ENCODE results near the gene GBP4.
A peak's percentile ranks its signal among the peaks of the same experiment; 100 is the strongest.
"Not testable (repeated sequence)": the region's sequence is repeated elsewhere in the genome, so short reads cannot be mapped to it uniquely, and the experiment has no call there.

The GBP4 gene

DNA sequence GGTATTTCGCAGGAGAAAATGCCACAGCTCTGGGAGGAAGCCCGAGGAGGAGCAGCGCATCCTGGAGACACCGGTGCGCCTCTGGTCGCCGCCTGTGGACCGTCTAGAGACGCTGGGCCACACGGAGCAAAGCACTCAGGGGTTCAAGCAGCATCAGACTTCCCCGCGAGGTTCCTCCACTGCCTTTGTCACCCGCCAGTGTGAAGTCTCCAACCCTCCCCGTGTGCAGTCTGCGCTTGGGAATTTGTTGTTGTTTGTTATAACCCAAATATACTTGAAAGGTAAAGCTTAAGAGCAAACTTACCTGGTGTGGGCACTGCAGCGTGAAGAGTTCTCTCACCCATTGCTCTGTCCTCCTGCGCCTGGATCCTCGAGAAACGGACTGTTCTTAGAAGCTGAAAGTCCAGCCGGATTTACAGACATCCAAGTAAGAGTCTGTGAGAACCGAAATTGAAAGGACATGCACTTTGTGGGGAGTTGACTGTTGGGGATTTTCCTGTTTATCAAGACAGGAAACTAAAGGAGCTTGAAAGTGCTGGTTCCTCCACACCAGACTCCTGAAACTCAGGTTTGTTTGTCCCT, at the start of gene GBP4:
TSS of gene GBP4 (minus strand) at position 452 of the 582 bp plus-strand sequence. CDS start at position 344, 108 bp downstream.
- peak; percentile 1 for DNase-seq

DNA sequence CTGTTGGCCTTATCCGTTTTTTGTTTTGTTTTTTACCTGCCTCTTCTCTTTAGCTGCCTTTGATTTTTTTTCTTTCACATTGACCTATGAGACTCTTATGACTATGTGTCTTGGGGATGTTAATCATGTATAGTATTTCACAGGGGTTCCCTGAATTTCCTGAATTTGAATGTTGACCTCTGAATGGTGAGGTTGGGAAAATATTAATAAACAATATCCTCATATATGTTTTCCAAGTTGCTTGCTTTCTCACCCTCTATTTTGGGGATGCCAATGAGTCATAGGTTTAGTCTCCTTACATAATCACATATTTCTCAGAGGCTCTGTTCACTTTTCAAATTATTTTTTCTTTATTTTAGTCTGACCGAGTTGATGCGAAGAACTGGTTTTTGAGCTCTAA, 44.3 kb upstream of the GBP4 start:
- no peak for DNase-seq

DNA sequence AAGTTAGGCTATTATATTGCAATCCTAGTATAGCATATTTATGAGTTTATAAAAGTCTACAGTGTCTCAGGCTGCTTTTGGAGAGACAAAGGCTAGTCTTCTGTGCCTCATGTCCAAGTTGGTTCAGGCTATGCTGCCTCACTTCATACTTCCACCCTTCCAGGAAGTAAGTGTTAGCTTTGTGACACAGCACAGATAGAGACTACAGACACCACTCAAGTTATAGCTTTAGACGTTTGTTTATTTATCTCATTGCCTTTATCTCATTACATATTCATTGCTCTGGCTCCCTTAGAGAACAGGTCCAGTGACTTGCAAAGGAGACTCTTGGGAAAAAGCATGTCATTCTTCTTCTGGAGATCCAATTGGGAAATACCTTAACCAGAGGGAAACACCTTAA, 22.6 kb upstream of the GBP4 start:
- DNase-seq = no peak

DNA sequence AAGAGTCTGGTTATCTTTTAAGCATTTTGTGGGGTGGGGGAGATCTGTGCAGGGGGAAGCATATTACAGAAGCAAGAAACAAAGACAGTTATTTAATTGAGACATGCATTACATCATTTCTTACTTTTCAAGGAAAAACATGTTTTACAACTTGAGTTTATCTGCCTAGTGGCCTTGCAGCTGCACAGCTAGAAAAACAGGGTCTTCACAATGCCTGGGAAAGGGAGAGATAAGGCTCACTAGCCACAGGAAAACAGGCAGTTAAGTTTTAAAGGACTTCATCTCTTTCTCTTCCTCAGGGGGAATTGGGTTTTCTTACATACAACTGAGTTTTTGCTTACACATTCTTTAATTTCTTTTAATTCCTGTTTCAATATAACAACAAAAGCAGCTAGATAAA, 21.1 kb upstream of the GBP4 start:
- DNase-seq = not testable (repeated sequence)

DNA sequence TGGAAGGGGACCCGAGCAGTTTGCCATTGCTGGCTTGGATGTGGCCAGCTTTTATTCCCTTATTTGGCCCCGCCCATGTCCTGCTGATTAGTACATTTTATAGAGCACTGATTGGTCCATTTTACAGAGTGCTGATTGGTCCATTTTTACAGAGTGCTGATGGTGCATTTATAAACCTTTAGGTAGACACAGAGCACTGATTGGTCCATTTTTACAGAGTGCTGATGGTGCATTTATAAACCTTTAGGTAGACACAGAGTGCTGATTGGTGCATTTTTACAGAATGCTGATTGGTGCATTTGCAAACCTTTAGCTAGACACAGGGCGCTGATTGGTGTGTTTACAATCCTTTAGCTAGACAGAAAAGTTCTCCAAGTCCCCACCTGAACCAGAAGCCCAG, 20.2 kb upstream of the GBP4 start:
- DNase-seq = not testable (repeated sequence)

DNA sequence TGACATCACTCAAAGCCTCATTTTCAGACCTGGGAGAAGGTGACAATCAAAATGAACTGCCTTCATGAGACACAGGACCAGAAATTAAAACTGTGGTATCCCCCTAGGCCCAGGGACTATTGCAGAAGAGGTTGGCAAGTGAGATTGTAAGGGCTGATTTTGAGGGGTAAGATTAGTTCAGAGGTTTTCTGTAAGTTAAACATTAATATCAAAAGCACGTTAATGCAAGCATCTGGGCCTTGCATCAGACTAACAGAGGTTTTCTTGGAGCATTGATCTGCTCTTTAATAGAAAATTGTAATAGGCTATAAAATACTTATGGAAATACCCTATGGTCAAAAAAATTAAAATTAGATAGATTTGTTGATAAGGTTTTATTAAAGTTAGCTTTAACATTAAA, 14.6 kb upstream of the GBP4 start:
- no peak for DNase-seq

DNA sequence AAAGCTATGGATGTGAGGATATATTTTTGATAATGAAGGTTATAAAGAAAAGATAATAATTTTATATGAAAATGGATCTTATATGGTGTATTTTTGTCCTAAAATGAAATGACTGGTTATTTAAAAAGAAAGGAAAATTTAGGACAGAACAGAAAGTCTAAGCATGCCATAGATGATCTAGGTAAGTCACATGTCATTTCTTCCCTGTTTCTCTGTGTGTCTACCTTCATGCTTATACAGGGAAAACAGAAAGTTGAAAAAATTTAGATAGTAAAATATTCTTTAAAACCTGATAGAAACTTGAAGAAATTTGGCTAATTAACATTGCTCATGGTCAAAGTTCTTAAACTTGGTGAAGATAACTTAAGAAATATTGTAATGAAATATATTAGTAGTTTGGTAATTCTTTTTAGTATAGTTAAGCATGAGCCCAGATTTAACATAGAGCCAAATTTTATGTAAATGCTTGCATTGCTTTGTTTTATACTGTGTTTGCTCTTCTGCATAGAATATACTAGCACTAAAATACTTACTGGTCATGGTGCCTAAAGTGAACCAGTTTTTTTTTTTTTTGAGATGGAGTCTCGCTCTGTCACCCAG, 12.4 kb upstream of the GBP4 start:
- no peak for DNase-seq

- DNase-seq = no peak
Observed at GRCh38 chr1:89206373-89206772, 7.6 kb upstream of the GBP4 start.

GRCh38 chr1:89203166-89203565, 4.4 kb upstream of the GBP4 start:
- DNase-seq = peak; percentile 61

- DNase-seq = no peak
Observed at GRCh38 chr1:89201106-89201794, 2.5 kb upstream of the GBP4 start.

DNA sequence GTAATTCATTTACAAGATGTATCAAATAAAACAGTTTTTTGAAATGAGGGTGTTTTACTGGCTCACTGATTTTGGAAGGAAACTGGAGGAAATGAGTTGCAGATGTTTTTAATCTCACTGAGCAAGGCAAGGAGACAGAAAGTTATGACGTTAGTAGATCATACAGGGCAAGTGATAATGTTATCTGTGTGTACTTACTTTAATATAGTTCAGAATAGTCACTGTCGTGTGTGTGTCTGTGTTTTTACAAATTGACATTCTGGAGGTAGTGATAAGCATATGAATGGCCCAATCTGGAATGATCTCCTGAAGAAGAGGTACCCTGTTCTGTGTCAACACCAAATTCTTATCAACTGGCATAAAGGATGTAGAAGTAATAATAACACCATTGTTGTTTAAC, 1.9 kb upstream of the GBP4 start:
- peak; percentile 51 for DNase-seq

DNA sequence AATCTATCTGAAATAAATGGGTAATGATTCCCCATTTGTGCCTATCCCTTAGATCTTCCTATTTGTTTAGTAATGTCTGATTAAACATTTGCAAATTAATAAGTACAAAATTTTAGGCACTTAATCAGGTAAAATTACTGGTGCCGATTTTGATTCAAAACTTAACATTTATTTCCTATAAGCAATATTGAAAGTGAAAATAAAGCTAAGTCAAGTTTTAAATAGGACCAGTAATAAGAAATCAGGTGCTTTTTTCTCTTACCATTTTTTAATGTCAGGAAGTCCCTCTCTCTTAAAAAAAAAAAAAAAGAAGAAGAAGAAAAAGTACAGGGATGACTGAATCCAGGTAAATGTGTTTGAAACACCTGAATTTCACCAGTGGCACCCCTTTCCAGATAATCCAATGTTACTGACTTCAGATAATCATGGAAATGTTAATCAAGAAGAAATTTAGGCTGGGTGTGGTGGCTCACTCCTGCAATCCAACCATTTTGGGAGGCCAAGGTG, 836 bp upstream of the GBP4 start:
- DNase-seq = no peak

DNA sequence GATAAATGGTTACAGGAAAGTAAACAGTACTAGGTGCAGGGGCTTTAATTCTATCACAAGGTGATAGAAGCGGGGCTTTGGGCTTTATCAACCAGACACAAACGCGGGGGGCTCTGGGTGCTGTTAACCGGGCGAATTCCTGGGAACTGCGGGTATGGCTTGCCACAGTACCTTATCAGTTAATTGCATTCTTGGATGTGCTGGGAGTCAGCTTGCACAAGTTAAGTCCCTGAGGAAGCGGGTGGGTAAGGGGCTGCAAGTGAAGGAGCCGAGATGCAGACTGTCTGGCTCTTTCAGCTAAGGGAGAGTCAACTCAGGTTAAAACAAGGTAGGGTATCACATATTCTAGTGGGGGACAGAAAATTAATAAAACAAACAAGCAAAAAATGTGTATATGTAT, 661 bp downstream of the GBP4 start:
- DNase-seq = no peak

- DNase-seq = no peak
Observed at GRCh38 chr1:89195476-89195875, 3.3 kb downstream of the GBP4 start.

- DNase-seq = peak; percentile 19
Observed at GRCh38 chr1:89191314-89191713, 7.4 kb downstream of the GBP4 start.

GRCh38 chr1:89190017-89190416, 8.7 kb downstream of the GBP4 start:
- no peak for DNase-seq

DNA sequence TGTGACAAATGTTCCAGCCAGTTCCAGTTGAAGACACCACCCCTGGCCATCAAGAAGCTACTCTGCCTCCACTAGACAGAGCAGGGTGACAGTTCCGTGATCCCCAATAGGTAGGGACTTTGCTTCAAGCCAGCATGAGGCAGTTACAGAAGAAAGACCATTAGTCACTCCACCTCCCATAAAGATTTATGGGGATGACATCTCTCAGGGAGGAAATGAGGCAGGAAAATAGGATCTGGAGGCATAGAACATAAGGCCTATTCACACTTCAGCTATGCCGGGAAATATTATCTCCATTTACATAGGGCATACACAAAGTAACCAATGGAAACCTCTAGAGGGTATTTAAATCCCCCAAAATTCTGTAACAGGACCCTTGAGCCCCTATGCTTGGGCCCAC, 19.4 kb downstream of the GBP4 start:
- DNase-seq = no peak

DNA sequence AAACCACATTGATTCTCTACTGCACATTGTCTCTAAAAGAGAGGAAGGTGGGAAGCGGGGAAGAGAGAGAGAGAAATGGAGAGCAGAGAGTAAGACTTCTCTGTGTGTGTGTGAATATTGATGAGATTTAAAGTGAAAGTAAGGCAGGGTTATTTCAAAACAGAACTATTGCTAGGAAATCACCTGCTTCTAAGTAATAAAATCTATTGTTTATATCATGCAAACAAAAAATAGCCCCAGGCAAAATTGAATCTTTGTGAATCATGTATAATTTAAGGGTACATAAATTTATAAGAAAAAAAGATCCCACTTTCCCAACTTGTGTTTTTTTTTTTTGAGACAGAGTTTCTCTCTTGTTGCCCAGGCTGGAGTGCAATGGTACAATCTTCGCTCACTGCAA, 21.8 kb downstream of the GBP4 start:
- DNase-seq = no peak

GRCh38 chr1:89175601-89176256, 23.0 kb downstream of the GBP4 start, which contains the start of gene GBP7:
GBP7 (minus strand) TSS chr1:89176003; CDS start chr1:89171935, 4,068 bp downstream.
- DNase-seq = no peak

DNA sequence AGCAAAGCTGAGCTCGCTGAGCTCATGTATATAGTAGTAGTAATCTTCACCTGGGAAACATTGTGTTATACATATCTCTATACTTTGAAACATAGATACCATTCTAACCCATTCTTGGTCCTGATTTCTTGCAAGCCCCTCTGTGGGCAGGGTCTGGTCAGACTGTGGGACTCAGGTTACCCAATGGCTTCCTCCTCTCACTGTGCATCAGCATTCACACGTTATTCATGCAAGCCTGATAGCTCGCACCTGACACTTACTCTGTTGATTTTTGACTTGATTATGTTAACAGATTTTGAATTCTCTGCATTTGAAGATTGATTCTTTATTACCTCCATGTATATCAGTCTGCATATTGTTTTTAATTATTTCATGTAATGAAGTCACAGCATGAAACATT, 24.3 kb downstream of the GBP4 start:
- no peak for DNase-seq

DNA sequence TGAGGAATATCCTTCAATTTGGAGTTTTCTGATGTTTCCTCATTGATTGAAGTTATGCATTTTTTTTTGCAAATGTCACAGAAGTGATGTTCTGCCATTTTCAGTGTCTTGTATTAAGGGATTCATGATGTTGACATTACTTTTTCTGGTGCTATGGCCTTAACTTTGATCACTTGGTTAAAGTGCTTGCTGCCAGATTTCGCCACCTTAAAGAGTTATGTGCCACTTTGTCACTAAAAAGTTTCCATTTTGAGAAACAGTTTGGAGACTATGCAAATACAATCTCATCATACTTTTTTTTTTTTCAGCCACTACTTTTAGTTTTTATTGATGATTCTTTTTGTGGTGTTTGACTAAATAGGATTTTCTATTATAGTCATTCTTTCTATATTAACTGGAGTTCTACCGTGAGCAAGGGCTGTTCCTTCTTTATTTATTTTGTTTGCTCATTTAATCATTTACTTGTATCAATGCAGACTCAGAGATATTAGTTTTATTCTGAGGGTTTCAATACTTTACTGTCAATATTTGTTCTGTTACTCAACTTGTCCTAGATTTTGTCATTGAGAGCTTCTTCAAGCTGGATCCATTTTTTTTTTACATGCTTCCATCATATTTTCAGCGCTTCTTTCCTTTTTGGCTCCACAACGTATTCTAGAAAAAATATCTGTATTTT, 26.1 kb downstream of the GBP4 start:
- DNase-seq = no peak

DNA sequence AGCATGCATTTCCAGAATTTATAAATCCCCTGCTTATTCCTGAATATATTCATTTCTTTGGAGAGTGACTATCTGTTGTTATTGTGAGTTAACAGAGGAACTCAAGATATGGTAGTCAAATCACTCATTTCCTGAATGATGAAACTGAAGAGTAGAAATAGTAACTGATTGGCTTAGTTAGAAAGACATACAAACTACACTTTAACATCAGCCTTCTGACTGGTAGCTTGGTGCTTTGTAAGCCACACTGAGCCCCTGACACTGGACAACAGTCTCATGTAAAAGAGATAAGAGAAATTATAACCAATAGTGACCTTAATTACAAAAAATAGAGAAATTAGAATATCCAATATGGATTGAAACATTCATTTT, 27.7 kb downstream of the GBP4 start:
- DNase-seq = no peak

All from fibroblast of upper back skin (primary cell).